ENCODE results near the gene CECR2.

The CECR2 gene

DNA sequence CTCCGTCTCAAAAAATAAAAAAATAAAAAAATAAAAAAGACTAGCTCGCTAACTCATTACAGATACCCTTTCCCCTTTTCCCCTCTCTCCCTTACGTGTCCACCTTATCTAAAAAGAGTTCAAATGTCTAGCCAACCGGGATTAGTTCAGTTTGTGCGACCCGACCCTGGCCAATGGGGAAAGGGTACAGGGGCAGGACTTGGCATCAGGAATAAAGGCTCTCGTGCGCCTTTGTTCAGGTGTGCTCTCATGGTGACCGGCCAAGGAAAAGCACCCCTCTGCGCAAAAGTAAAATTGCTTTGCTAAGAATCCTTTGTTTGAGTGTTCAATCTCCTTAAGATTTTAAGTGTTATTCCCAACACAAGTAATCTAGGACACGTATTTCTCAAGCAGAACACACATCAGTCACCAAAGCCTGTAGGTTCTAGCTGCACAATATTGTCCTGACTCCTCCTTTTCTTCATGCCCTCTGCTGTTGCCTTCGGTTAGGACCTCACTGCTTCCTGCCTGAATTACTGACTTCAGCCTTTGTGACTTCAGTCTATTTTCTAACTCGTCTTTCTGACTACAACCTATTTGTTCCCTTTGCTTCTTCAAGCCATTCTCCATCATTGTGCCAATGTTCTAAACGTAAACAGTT is 20.7 kb upstream of the CECR2 start:
- H3K4me1 ChIP-seq (ENCODE audit: insufficient read depth, low read length): no peaks in the 10 kb centered on the region
- H3K36me3 ChIP-seq (ENCODE audit: insufficient read depth, low read length): no peaks in the 10 kb centered on the region
- H3K9me3 ChIP-seq (ENCODE audit: control insufficient read depth, insufficient read depth, low read length): no peaks in the 10 kb centered on the region
- no peak overlapping the region for H3K9ac ChIP-seq (ENCODE audit: low read depth, low read length)

GRCh38 chr22:17349172-17349571 is 20.1 kb upstream of the CECR2 start:
- H3K4me1 ChIP-seq (ENCODE audit: insufficient read depth, low read length): no peaks in the 10 kb centered on the region
- H3K9ac ChIP-seq (ENCODE audit: low read depth, low read length): no peak overlapping the region
- no peaks in the 10 kb centered on the region for H3K9me3 ChIP-seq (ENCODE audit: control insufficient read depth, insufficient read depth, low read length)
- H3K36me3 ChIP-seq (ENCODE audit: insufficient read depth, low read length): no peaks in the 10 kb centered on the region

- Histone ChIP-seq H3K36me3 (ENCODE audit: insufficient read depth, low read length) (no peaks in the 10 kb centered on the region), H3K4me1 (ENCODE audit: insufficient read depth, low read length) (no peaks in the 10 kb centered on the region), H3K9ac (ENCODE audit: low read depth, low read length) (no peak overlapping the region), H3K9me3 (ENCODE audit: control insufficient read depth, insufficient read depth, low read length) (no peaks in the 10 kb centered on the region)
Observed at GRCh38 chr22:17350292-17350691, 19.0 kb upstream of the CECR2 start.

GRCh38 chr22:17352798-17353197 is 16.5 kb upstream of the CECR2 start:
- Histone ChIP-seq H3K9me3 (ENCODE audit: control insufficient read depth, insufficient read depth, low read length) (no peaks in the 10 kb centered on the region), H3K9ac (ENCODE audit: low read depth, low read length) (no peak overlapping the region), H3K4me1 (ENCODE audit: insufficient read depth, low read length) (no peaks in the 10 kb centered on the region), H3K36me3 (ENCODE audit: insufficient read depth, low read length) (no peaks in the 10 kb centered on the region)

- Histone ChIP-seq H3K9ac (ENCODE audit: low read depth, low read length) (no peak overlapping the region), H3K36me3 (ENCODE audit: insufficient read depth, low read length) (no peaks in the 10 kb centered on the region), H3K9me3 (ENCODE audit: control insufficient read depth, insufficient read depth, low read length) (no peaks in the 10 kb centered on the region), H3K4me1 (ENCODE audit: insufficient read depth, low read length) (no peaks in the 10 kb centered on the region; the same call in 1 of the 2 replicates)
Observed at GRCh38 chr22:17357688-17358087, 11.6 kb upstream of the CECR2 start.

DNA sequence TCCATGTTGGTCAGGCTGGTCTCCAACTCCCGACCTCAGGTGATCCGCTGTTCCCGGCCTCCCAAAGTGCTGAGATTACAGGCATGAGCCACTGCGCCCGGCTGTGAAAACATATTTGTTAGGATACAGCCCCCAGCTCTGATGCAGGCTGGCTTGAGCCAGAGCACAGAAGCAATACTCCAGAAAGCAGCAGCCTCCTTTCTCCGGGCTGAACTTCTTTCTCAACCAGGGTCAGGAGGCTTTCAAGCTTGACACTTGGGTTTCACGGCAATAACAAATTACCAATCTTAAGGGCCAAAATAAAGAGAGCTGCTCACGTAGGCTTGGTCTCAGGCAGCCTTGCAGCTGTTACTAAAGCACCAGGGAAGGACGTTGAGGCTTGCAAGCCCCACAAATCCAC is 10.8 kb upstream of the CECR2 start:
- Histone ChIP-seq H3K9ac (ENCODE audit: low read depth, low read length) (no peak overlapping the region), H3K36me3 (ENCODE audit: insufficient read depth, low read length) (no peaks in the 10 kb centered on the region), H3K4me1 (ENCODE audit: insufficient read depth, low read length) (no peaks in the 10 kb centered on the region; the same call in 1 of the 2 replicates)

GRCh38 chr22:17359501-17359900 is 9.8 kb upstream of the CECR2 start:
- Histone ChIP-seq H3K4me1 (ENCODE audit: insufficient read depth, low read length) (no peaks in the 10 kb centered on the region; the same call in 1 of the 2 replicates), H3K9ac (ENCODE audit: low read depth, low read length) (no peak overlapping the region), H3K36me3 (ENCODE audit: insufficient read depth, low read length) (no peaks in the 10 kb centered on the region), H3K9me3 (ENCODE audit: control insufficient read depth, insufficient read depth, low read length) (no peaks in the 10 kb centered on the region)

More for the DNA sequence above, 10.8 kb upstream of the CECR2 start:
- H3K9me3 ChIP-seq (ENCODE audit: control insufficient read depth, insufficient read depth, low read length): no peaks in the 10 kb centered on the region

GRCh38 chr22:17366329-17366728 is 2.9 kb upstream of the CECR2 start:
- no peaks in the 10 kb centered on the region for H3K9me3 ChIP-seq (ENCODE audit: control insufficient read depth, insufficient read depth, low read length)
- H3K36me3 ChIP-seq (ENCODE audit: insufficient read depth, low read length): no peaks in the 10 kb centered on the region
- peak overlapping the region; percentile 76; the same call in 1 of the 2 replicates for H3K9ac ChIP-seq (ENCODE audit: low read depth, low read length)
- peaks cover 5% of the 10 kb centered on the region for H3K4me1 ChIP-seq (ENCODE audit: insufficient read depth, low read length)

- Histone ChIP-seq H3K9me3 (ENCODE audit: control insufficient read depth, insufficient read depth, low read length) (no peaks in the 10 kb centered on the region), H3K9ac (ENCODE audit: low read depth, low read length) (peak overlapping the region; percentile 76), H3K36me3 (ENCODE audit: insufficient read depth, low read length) (no peaks in the 10 kb centered on the region), H3K4me1 (ENCODE audit: insufficient read depth, low read length) (peaks cover 9% of the 10 kb centered on the region)
Observed at GRCh38 chr22:17366830-17367229, 2.4 kb upstream of the CECR2 start.

GRCh38 chr22:17368144-17368543 is 1.1 kb upstream of the CECR2 start:
- H3K9me3 ChIP-seq (ENCODE audit: control insufficient read depth, insufficient read depth, low read length): no peaks in the 10 kb centered on the region
- peak overlapping the region; percentile 76 for H3K9ac ChIP-seq (ENCODE audit: low read depth, low read length)
- no peaks in the 10 kb centered on the region for H3K36me3 ChIP-seq (ENCODE audit: insufficient read depth, low read length)
- H3K4me1 ChIP-seq (ENCODE audit: insufficient read depth, low read length): peaks cover 13% of the 10 kb centered on the region

DNA sequence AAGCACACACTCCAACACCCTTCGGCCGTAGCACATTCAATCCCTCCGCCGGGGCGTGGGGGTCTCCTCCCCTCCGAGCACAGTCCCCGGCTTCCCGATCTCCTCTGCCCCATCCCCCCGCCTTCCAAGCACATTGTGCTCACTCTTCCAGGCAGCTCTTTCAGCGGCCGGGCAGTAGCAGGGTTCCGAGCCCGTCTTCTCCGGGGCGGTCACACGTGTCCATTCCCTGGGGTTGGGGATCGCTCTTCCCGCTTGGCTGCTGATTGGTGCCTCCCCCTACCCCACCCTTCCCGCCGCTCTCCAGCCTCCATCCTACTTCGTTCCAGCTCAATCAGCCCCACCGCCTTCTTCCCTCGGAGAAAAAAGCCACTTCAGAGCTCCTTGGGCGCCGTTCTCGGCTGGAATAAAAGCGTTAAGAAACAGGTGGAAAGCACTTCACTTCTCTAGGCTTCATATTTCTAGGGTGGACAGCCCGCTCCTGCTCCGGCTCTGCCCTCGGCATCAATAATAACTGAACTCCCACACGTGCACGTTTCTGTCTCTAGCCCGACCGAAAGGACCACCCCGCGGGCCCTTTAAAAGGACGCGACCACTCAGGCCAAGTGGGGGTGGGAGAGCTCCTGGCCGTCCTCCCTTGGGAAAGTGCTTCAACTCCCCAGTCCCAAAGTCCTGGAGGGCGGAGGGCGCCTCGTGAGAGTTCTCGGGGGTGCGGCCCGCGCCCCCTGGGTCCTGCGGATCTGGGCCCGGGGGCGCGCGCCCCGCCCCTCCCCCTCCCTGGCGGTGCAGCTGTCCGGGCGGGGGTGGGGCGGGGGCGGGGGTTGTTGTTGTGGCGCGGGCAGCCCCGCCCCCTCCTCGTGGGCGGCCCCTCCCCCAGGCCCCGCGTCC is 464 bp upstream of the CECR2 start:
- H3K9ac ChIP-seq (ENCODE audit: low read depth, low read length): peak overlapping the region; percentile 76
- H3K4me1 ChIP-seq (ENCODE audit: insufficient read depth, low read length): peaks cover 18% of the 10 kb centered on the region
- no peaks in the 10 kb centered on the region for H3K9me3 ChIP-seq (ENCODE audit: control insufficient read depth, insufficient read depth, low read length)

DNA sequence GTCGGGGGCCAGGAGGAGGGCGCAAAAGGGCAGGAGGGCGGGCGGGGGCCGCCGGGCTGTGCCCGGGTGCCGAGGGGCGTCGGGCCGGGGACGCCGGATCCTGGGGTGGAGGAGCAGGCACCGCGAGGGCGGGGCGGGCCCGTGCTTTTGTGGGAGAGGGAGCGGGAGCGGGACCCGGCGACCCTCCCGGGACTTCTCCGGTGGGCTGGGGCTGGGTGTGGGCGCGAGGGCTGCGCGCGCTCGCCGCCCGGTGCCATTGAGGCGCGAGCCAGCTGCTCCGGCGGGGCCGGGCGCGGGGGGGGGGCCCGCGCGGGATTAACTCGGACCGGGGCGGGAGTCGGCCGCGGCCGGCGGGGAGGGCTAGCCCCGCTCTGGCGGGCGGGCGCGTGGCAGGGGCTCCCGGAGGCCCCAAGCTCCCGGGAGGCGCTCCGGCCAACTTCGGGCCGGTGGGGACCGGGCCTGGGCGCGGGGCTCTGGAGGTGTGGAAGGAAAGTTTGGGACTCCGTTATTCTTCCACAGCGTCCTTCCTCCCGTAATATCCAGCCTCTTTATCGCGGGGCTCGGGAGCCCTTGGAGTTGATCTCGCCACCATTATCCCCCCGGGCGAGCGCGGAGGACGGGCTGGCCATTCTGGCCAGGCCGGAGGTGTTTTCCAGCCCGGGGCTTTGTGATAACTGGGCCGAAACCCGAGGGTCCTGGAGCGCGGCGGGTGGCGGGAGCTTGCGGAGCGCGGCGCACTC is 936 bp downstream of the CECR2 start:
- Histone ChIP-seq H3K36me3 (ENCODE audit: insufficient read depth, low read length) (no peaks in the 10 kb centered on the region), H3K9ac (ENCODE audit: low read depth, low read length) (peak overlapping the region; percentile 81)

More for the DNA sequence above, 464 bp upstream of the CECR2 start:
- no peaks in the 10 kb centered on the region for H3K36me3 ChIP-seq (ENCODE audit: insufficient read depth, low read length)

GRCh38 chr22:17370766-17371432 is 1.6 kb downstream of the CECR2 start:
- H3K9me3 ChIP-seq (ENCODE audit: control insufficient read depth, insufficient read depth, low read length): no peaks in the 10 kb centered on the region
- H3K4me1 ChIP-seq (ENCODE audit: insufficient read depth, low read length): peaks cover 29% of the 10 kb centered on the region
- no peaks in the 10 kb centered on the region for H3K36me3 ChIP-seq (ENCODE audit: insufficient read depth, low read length)
- H3K9ac ChIP-seq (ENCODE audit: low read depth, low read length): peak overlapping the region; percentile 81

More for the DNA sequence above, 936 bp downstream of the CECR2 start:
- Histone ChIP-seq H3K9me3 (ENCODE audit: control insufficient read depth, insufficient read depth, low read length) (no peaks in the 10 kb centered on the region), H3K4me1 (ENCODE audit: insufficient read depth, low read length) (peaks cover 28% of the 10 kb centered on the region)

DNA sequence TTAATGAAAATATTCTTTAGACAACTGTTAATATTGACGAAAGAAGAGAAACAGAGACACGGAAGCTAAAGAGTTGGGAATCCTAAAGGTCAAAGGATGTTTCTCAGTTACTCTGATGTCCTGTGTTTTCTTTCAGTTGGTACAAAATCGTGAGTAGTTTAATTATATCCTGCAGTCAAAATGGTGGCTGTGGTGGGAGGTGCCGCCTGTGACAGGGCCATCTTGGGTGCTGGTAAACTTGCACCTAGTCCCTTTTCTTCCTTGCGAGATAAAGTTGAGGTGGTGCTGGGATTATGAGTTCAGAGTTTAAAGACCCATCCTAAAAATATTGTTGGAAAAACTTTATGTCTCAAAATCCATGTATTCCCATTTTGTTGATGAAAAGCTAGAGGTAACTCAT is 2.2 kb downstream of the CECR2 start:
- Histone ChIP-seq H3K4me1 (ENCODE audit: insufficient read depth, low read length) (peaks cover 33% of the 10 kb centered on the region), H3K9ac (ENCODE audit: low read depth, low read length) (peak overlapping the region; percentile 81), H3K36me3 (ENCODE audit: insufficient read depth, low read length) (no peaks in the 10 kb centered on the region), H3K9me3 (ENCODE audit: control insufficient read depth, insufficient read depth, low read length) (no peaks in the 10 kb centered on the region)
